IMR-90 (cell line): ENCODE measurements around the gene UMODL1. TPM values are rescaled to one million over a fixed set of nuclear protein-coding genes. Genes with fewer than 3 reads are reported as not detected.

Experiments
- ATAC-seq: fragments of 200-7000 bp; cut with Tn5 transposase; 2 replicates; pipeline ENCODE4 v1.9.1; 2020; ENCODE audit warnings: low read depth, mild to moderate bottlenecking, moderate library complexity
- BruUV-seq: library from RNA; stranded (reverse); fragments of 400-500 nt; replicated peaks from 2 replicates; lab custom pipeline; 2021; lab: Mats Ljungman, UMichigan
- CTCF ChIA-PET: fragments of 300-600 bp; formaldehyde crosslinking; extraction: SDS; loops from one replicate; lab custom pipeline; 2021; ENCODE audit warnings: antibody characterized with exemption; lab: Yijun Ruan, JAX
- POLR2A ChIA-PET: fragments of 300-600 bp; sonication (Branson Sonifier 250); formaldehyde crosslinking; loops from one replicate; lab custom pipeline; 2022; ENCODE audit warnings: antibody characterized with exemption; ENCODE audit not compliant: unreplicated experiment; lab: Charles Lee
- DNase-seq: peaks from one replicate; pipeline ENCODE4 v3.0.0; 2013
- H2AFZ ChIP-seq: replicated peaks from 2 replicates; pipeline ENCODE3; 2013; ENCODE audit warnings: low read length, mild to moderate bottlenecking; ENCODE audit not compliant: poor library complexity
- H2AK5ac ChIP-seq: 2 replicates; pipeline ENCODE4 v1.6.1; 2013; ENCODE audit warnings: low read depth, low read length, inconsistent platforms
- H2AK9ac ChIP-seq: replicated peaks from 2 replicates; pipeline ENCODE3; 2013; ENCODE audit warnings: mild to moderate bottlenecking, low read depth, low read length, moderate library complexity; ENCODE audit not compliant: poor library complexity
- H2BK120ac ChIP-seq: 2 replicates; pipeline ENCODE4 v1.6.1; 2013; ENCODE audit warnings: low read depth, low read length, inconsistent platforms
- H2BK15ac ChIP-seq: 3 replicates; pipeline ENCODE4 v1.6.1; 2013; ENCODE audit warnings: low read depth, low read length, inconsistent platforms
- H2BK20ac ChIP-seq: 2 replicates; pipeline ENCODE4 v1.6.1; 2013; ENCODE audit warnings: low read depth, mild to moderate bottlenecking, inconsistent platforms, low read length, moderate library complexity
- H2BK5ac ChIP-seq: 2 replicates; pipeline ENCODE4 v1.6.1; 2013; ENCODE audit warnings: mild to moderate bottlenecking, low read depth, low read length, inconsistent platforms; ENCODE audit not compliant: poor library complexity, severe bottlenecking
- H3K14ac ChIP-seq: replicated peaks from 2 replicates; pipeline ENCODE4 v1.6.1; 2013; ENCODE audit warnings: low read depth, low read length, inconsistent platforms
- H3K18ac ChIP-seq: 2 replicates; pipeline ENCODE4 v1.6.1; 2013; ENCODE audit warnings: low read depth, low read length, control low read depth
- H3K23ac ChIP-seq: 2 replicates; pipeline ENCODE4 v1.6.1; 2013; ENCODE audit warnings: low read depth, low read length, inconsistent platforms
- H3K27ac ChIP-seq: 2 replicates; pipeline ENCODE4 v1.5.1; 2013; ENCODE audit warnings: mild to moderate bottlenecking, control low read depth, low read length; ENCODE audit not compliant: insufficient read depth
- H3K27me3 ChIP-seq: 2 replicates; pipeline ENCODE4 v1.6.1; 2013; ENCODE audit warnings: low read length; ENCODE audit not compliant: control insufficient read depth, insufficient read depth
- H3K36me3 ChIP-seq: 2 replicates; pipeline ENCODE4 v1.6.1; 2013; ENCODE audit warnings: low read length, mixed read lengths; ENCODE audit not compliant: control insufficient read depth, insufficient read depth
- H3K4ac ChIP-seq: 2 replicates; pipeline ENCODE4 v1.6.1; 2013; ENCODE audit warnings: low read depth, low read length, inconsistent platforms
- H3K4me1 ChIP-seq: 2 replicates; pipeline ENCODE4 v1.6.1; 2013; ENCODE audit warnings: low read length, mixed read lengths; ENCODE audit not compliant: control insufficient read depth, insufficient read depth
- H3K4me2 ChIP-seq: 2 replicates; pipeline ENCODE4 v1.6.1; 2013; ENCODE audit warnings: low read depth, mild to moderate bottlenecking, control low read depth, low read length, moderate library complexity
- H3K4me3 ChIP-seq: 2 replicates; pipeline ENCODE4 v1.5.1; 2013; ENCODE audit warnings: low read depth, mild to moderate bottlenecking, control low read depth, low read length, moderate library complexity; ENCODE audit not compliant: insufficient read depth
- H3K56ac ChIP-seq: 2 replicates; pipeline ENCODE4 v1.6.1; 2013; ENCODE audit warnings: low read length, inconsistent platforms; ENCODE audit not compliant: insufficient read depth; ENCODE audit errors: extremely low read depth
- H3K79me1 ChIP-seq, 2 experiments: 2 replicates each; pipeline ENCODE4 v1.6.1; 2013; ENCODE audit warnings: low read length in 2 of 2, inconsistent platforms in 1 of 2, low read depth in 1 of 2
- H3K9ac ChIP-seq: 2 replicates; pipeline ENCODE4 v1.6.1; 2013; ENCODE audit warnings: low read depth, low read length, control low read depth
- H3K9me1 ChIP-seq: 2 replicates; pipeline ENCODE4 v1.6.1; 2013; ENCODE audit warnings: low read length, inconsistent platforms; ENCODE audit not compliant: insufficient read depth
- H3K9me3 ChIP-seq: 2 replicates; pipeline ENCODE4 v1.6.1; 2013; ENCODE audit warnings: low read length; ENCODE audit not compliant: control insufficient read depth, insufficient read depth
- H4K20me1 ChIP-seq: 2 replicates; pipeline ENCODE4 v1.6.1; 2013; ENCODE audit warnings: low read length, inconsistent platforms; ENCODE audit not compliant: insufficient read depth
- H4K5ac ChIP-seq: 2 replicates; pipeline ENCODE4 v1.6.1; 2013; ENCODE audit warnings: mild to moderate bottlenecking, low read depth, low read length, control low read depth
- H4K8ac ChIP-seq, 2 experiments: 2 replicates each; pipeline ENCODE4 v1.6.1; 2013; ENCODE audit warnings: low read depth in 2 of 2, low read length in 2 of 2, control low read depth in 1 of 2, inconsistent platforms in 1 of 2
- H4K91ac ChIP-seq: 2 replicates; pipeline ENCODE4 v1.6.1; 2013; ENCODE audit warnings: low read depth, low read length, inconsistent platforms; ENCODE audit not compliant: insufficient read depth
- FOS ChIP-seq: fragments of 150-350 bp; IDR thresholded peaks from 2 replicates; pipeline ENCODE4 v1.6.1; 2016; ENCODE audit warnings: low read depth, low read length
- MAFK ChIP-seq: IDR thresholded peaks from 2 replicates; pipeline ENCODE4 v1.6.1; 2012; ENCODE audit warnings: low read depth, low read length, improper control_type of control experiment
- MAZ ChIP-seq: IDR thresholded peaks from 2 replicates; pipeline ENCODE4 v1.6.1; 2012; ENCODE audit warnings: low read depth, mild to moderate bottlenecking, low read length, improper control_type of control experiment, moderate library complexity, borderline replicate concordance
- MXI1 ChIP-seq: IDR thresholded peaks from 2 replicates; pipeline ENCODE4 v1.6.1; 2012; ENCODE audit warnings: low read depth, mild to moderate bottlenecking, low read length, moderate library complexity, borderline replicate concordance
- NFE2L2 ChIP-seq: fragments of 150-350 bp; IDR thresholded peaks from 2 replicates; pipeline ENCODE4 v1.6.1; 2016; ENCODE audit warnings: low read depth, mild to moderate bottlenecking, low read length
- RAD21 ChIP-seq: IDR thresholded peaks from 2 replicates; pipeline ENCODE4 v1.6.1; 2012; ENCODE audit warnings: low read length, improper control_type of control experiment
- RCOR1 ChIP-seq: IDR thresholded peaks from 2 replicates; pipeline ENCODE4 v1.6.1; 2012; ENCODE audit warnings: mild to moderate bottlenecking, low read length, improper control_type of control experiment; ENCODE audit not compliant: insufficient replicate concordance
- RFX5 ChIP-seq: IDR thresholded peaks from 2 replicates; pipeline ENCODE4 v1.8.0; 2012; ENCODE audit warnings: low read depth, mild to moderate bottlenecking, low read length, moderate library complexity
- SMC3 ChIP-seq: fragments of 150-350 bp; IDR thresholded peaks from 2 replicates; pipeline ENCODE4 v1.6.1; 2016; ENCODE audit warnings: low read depth, mild to moderate bottlenecking, antibody characterized with exemption, low read length, moderate library complexity
- WGBS, 2 experiments: methylation state at CpG; one replicate each; pipeline versions ENCODE4 v1.1.5 to v1.1.7; 2013; ENCODE audit warnings: missing lambda C conversion rate in 2 of 2; ENCODE audit not compliant: insufficient read length in 1 of 2; ENCODE audit errors: extremely low coverage in 2 of 2; 5-methylcytosine and 5-hydroxymethylcytosine counted together
- dilution Hi-C: fragments of 300-500 bp; cut with HindIII; formaldehyde crosslinking; loops from one replicate; pipeline ENCODE4 v1.14.3; 2018; ENCODE audit warnings: low sequenced_read_pairs; ENCODE audit not compliant: unreplicated experiment
- in situ Hi-C: fragments of 300-500 bp; cut with MboI; formaldehyde crosslinking; loops from 3 replicates; pipeline ENCODE4 v1.14.3; 2019; ENCODE audit warnings: low sequenced_read_pairs, inconsistent platforms, mixed read lengths
- intact Hi-C: fragments of 100-400 bp; cut with micrococcal nuclease; formaldehyde crosslinking; loops from 2 replicates; pipeline ENCODE4 v1.10.0; 2022
- polyA plus RNA-seq, 3 experiments: library from polyadenylated mRNA; depleted of rRNA; stranded (reverse); fragments of >200 nt; gene quantifications; 2 replicates each; pipeline ENCODE4 v1.2.3, GENCODE V29; 2012; ENCODE audit warnings: low replicate concordance in 1 of 3
- total RNA-seq: library from RNA; depleted of rRNA; stranded (reverse); fragments of >200 nt; gene quantifications from 2 replicates; pipeline ENCODE4 v1.2.3, GENCODE V29; 2012

UMODL1 gene
- total and polyA plus RNA-seq, 2 of the 4 experiments (the other 2 are of a cell fraction), result 0.02 TPM; not detected in 1

- Histone ChIP-seq H2AK9ac (no peak overlapping the region), H3K27me3 (peaks cover 29% of the 10 kb centered on the region), H4K8ac (no peak overlapping the region), H3K23ac (no peak overlapping the region), H3K9me1 (no peaks in the 10 kb centered on the region), H2AK5ac (no peak overlapping the region), H2AFZ (no peak overlapping the region), H4K20me1 (no peaks in the 10 kb centered on the region), H3K14ac (no peak overlapping the region), H2BK20ac (no peak overlapping the region), H2BK120ac (no peak overlapping the region), H3K4me1 (no peaks in the 10 kb centered on the region), H2BK15ac (no peak overlapping the region), H3K36me3 (no peaks in the 10 kb centered on the region), H3K56ac (no peak overlapping the region), H3K18ac (no peak overlapping the region), H3K9me3 (no peaks in the 10 kb centered on the region), H3K27ac (no peak overlapping the region), H3K4ac (no peak overlapping the region), H3K4me3 (no peak overlapping the region), H4K91ac (no peak overlapping the region), H4K5ac (no peak overlapping the region), H3K9ac (no peak overlapping the region), H2BK5ac (no peak overlapping the region), H3K4me2 (no peak overlapping the region), H3K79me1 (no peaks in the 10 kb centered on the region)
- BruUV-seq, result no TSS peak
- ATAC-seq (no peak), DNase-seq (no peak)
- intact Hi-C loops, result no loop called here
- 79% methylated on average over 9 of the region's 22 CpGs; no CpG with 5 or more reads in 1 of the 2 experiments for WGBS, 2 experiments
- dilution Hi-C loops, result no loop called here
- in situ Hi-C loops, result no loop called here
- ChIA-PET POLR2A (no interaction called here), CTCF (no interaction called here)
- no peak for TF ChIP-seq MAZ
- TF ChIP-seq RFX5, result no peak
- no peak for TF ChIP-seq SMC3
- no peak for TF ChIP-seq FOS
- TF ChIP-seq MAFK, result no peak
- TF ChIP-seq NFE2L2, result no peak
- TF ChIP-seq RAD21, result no peak
- TF ChIP-seq MXI1, result no peak
- no peak for TF ChIP-seq RCOR1
Observed at GRCh38 chr21:42137191-42137904, 66.2 kb downstream of the UMODL1 start.
